HG03521 (cell line): ENCODE results near the gene AQP12B.

Source experiments
- ATAC-seq: cut with Tn5 transposase; IDR thresholded peaks from one replicate; pipeline ENCODE4 v1.9.1; 2021; ENCODE audit warnings: mild to moderate bottlenecking, moderate library complexity; ENCODE audit not compliant: unreplicated experiment

AQP12B gene

DNA sequence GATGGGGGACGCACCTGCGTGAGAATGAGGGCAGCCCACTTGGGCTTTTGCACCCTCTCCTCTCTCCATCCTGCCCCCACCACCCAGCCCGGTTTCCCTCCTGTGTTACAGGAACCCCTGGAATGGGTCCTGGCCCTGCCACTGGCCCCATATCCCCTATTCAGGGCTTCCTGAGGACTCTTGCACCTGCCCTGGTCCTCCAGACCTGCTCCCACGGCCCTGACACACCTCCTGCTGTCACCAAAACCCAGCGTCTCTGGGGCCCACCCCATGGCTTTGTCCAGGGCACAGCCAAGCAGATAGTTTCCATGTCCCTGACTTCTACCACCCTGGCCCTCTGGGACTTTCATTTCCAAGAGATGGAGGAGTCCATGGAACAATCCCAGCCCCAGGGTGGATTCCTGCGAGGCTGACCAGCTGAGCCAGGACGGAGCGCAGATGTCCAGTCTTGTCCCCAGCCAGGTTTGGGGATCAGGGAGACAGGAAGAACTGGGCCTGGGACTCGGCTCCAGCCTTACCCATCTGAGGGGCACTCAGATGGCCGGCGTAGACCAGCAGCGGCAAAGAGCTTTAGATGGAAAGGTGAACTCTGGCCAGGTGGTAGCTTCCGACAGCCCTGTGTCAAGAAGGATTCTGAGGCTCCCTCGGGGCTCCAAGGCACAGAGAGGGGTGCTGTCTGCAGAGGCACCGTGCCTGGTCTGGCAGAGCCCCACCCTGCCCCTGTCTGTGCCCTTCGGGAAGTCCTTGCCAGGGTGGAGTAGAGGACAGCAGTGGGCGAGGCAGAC lies 45.4 kb downstream of the AQP12B start:
- no peak for ATAC-seq

- no peak for ATAC-seq
Measured at GRCh38 chr2:240636563-240637115, 46.0 kb downstream of the AQP12B start.

- no peak for ATAC-seq
Measured at GRCh38 chr2:240635998-240636547, 46.6 kb downstream of the AQP12B start.

DNA sequence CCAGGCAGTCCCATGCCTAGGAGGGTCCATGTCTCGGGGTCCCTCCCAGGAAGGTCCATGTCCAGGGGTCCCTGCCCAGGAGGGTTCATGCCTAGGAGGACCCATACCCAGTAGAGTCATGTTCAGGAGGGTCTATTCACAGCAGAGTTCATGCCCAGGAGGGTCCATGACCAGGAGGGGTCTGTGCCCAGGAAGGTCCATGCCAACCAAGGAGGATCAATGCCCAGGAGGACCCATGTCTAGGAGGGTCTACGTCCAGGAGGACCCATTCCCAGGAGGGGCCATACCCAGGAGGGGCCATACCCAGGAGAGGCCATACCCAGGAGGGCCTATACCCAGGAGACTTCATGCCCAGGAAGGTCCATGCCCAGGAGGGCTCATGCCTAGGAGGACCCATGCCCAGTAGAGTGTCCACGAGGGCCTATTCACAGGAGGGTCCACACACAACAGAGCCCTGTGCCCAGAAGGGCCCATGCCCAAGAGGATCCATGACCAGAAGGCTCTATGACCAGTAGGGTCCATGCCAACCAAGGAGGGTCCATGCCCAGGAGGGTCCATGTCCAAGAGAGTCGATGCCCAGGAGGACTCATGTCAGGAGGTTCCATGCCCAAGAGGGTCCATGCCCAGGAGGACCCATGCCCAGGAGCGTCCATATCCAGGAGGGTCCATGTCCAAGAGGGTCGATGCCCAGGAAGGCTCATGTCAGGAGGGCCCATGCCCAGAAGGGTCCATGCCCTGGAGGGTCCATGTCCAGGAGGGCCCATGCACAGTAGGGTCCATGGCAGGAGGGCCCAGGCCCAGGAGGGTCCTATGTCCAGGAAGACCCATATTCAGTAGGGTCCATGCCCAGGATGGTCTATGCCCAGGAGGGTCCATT lies 47.3 kb downstream of the AQP12B start:
- ATAC-seq = no peak

- ATAC-seq = no peak
Measured at GRCh38 chr2:240632306-240632721, 50.4 kb downstream of the AQP12B start.

- ATAC-seq = no peak
Measured at GRCh38 chr2:240631548-240632305, 51.0 kb downstream of the AQP12B start.

DNA sequence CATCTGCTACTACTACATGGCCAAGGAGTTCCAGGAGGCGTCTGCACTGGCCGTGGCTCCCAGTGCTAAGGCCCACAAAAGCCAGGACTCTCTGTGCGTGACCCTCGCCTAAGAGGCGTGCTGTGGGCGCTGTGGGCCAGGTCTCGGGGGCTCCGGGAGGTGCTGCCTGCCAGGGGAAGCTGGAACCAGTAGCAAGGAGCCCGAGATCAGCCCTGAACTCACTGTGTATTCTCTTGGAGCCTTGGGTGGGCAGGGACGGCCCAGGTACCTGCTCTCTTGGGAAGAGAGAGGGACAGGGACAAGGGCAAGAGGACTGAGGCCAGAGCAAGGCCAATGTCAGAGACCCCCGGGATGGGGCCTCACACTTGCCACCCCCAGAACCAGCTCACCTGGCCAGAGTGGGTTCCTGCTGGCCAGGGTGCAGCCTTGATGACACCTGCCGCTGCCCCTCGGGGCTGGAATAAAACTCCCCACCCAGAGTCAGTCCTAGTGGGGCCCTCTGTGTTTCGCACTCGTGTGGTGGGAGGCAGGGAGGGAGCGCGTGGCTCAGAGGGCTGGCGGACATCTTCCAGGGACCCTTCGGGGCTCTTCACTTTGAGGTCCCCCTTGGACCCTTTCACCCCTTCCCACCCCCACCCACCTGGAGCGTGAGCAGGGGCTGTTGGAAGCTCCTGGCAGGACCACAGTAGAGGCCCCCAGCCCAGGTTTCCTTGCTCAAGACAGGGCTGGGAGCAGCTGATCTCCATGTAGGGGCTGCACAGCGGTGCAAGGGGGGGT lies 51.7 kb downstream of the AQP12B start:
- ATAC-seq = no peak

GRCh38 chr2:240629968-240630770 lies 52.5 kb downstream of the AQP12B start:
- no peak for ATAC-seq

DNA sequence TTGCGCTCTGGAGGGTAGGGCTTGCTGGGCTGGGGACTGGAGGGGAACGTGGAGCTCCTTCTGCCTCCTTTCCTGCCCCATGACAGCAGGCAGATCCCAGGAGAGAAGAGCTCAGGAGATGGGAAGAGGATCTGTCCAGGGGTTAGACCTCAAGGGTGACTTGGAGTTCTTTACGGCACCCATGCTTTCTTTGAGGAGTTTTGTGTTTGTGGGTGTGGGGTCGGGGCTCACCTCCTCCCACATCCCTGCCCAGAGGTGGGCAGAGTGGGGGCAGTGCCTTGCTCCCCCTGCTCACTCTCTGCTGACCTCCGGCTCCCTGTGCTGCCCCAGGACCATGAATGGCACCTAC lies 53.1 kb downstream of the AQP12B start:
- ATAC-seq = no peak

DNA sequence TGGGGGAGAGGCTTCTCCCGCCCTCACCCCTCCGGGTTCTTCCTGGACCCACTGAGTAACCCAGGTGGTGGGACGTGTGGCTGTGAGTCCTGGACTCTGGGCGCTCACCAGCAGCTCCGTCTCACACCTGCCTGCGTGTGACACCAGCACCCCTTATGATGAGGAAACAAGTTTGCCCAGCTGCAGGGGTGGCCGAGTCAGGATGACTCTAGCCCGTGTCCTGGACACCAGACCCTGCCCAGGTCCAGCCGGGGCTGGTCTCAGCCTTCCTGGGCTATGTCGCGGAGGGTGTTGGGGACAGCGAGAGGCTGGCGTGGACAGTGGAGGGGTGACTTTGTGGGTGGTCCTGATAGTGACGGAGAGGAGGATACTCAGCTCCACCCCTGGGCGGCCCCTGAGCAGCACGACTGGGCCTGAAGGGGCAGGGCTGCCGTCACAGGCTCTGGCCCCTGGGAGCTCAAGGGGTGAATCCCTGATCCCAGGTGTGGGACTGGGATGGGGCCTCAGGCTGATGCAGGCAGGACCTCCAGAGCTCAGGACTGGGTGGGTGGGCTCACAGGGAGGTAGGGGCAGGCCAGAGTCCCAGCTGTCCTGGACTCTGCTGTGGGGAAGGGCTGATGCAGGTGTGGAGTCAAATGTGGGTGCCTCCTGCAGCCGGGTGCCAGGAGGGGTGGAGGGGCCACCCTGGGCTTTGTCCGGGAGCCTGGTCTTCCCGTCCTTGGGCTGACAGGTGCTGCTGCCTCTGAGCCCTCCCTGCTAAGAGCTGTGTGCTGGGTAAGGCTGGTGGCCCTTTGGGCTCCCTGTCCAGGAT lies 53.7 kb downstream of the AQP12B start:
- ATAC-seq = no peak

DNA sequence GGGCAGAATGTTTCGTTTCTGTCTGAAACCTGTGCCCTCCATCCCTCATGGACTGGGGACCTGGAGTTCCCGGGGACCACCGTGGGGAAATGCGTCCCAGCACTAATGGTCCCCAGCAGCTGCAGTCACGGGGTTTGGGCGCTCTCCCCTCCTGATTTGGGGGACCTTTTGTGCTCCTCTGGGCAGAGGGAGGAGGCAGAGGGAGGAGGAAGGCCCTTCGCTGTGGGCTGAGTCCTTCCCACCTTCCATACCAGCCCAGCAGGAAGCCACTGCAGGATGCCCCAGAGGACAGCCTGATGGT lies 54.2 kb downstream of the AQP12B start:
- no peak for ATAC-seq

DNA sequence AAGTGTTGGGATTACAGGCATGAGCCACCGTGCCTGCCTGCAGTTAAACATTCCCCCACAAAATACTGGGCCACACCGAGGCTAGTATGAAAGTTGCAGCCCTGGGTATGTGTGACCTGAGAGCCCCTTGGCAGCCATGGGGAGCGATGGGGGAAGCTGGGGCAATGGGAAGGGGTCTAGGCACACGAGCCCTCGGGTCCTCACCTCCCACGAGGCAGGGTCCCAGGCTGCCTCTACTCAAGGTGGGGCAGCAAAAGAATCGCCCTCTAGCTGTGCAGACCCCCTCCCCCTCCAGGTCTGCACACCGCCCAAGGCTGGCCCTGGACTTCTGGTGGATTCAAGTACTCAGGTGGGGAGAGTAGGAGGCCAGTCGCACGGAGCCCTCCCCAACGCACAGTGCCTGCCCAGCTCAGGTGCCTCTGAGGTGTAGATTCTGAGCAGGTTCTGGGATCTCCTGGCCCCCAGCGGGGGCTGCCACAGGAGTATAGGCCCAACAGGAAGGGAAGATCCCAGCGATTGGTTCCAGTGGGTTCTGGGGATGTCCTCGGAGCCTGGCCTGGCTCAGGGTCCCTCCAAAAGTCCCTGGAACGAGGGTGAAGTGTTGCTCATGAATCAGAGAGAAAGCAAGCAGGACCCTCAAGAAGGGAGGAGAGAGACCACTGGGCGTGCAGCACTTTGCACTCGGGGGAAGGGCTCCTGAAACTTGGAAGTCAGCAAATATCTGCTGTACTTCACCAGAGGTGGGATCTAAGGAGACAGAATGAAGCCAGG lies 54.8 kb downstream of the AQP12B start:
- no peak for ATAC-seq

GRCh38 chr2:240626531-240627300 lies 56.0 kb downstream of the AQP12B start:
- ATAC-seq = no peak
